Stimulated activated effector memory CD8-positive, alpha-beta T cell treated with anti-CD3 and anti-CD28 coated beads, Interleukin-12 subunit alpha, Interleukin-12 subunit beta, amount 100 ng/mL, for 72 hours (primary cell): ENCODE results near the gene VPS8.

Experiments
- ATAC-seq: fragments of 150-1000 bp; cut with Tn5 transposase; 2 replicates; pipeline ENCODE4 v1.10.0; 2021
- DNase-seq, 2 donors: peaks; one replicate each; pipeline ENCODE4 v3.0.0; 2021 to 2022; ENCODE audit warnings: low spot score in 2 of 2
- H3K27ac Mint-ChIP-seq: one replicate; pipeline ENCODE4 v1.8.0; 2022; ENCODE audit warnings: mild to moderate bottlenecking, mixed read lengths
- H3K36me3 Mint-ChIP-seq: one replicate; pipeline ENCODE4 v1.8.0; 2022; ENCODE audit warnings: mild to moderate bottlenecking, mixed read lengths
- H3K4me1 Mint-ChIP-seq: one replicate; pipeline ENCODE4 v1.8.0; 2022; ENCODE audit warnings: mixed read lengths
- H3K4me3 Mint-ChIP-seq: one replicate; pipeline ENCODE4 v1.8.0; 2022; ENCODE audit warnings: mild to moderate bottlenecking, mixed read lengths
- H3K9me3 Mint-ChIP-seq: one replicate; pipeline ENCODE4 v1.8.0; 2022; ENCODE audit warnings: mixed read lengths

VPS8 gene

GRCh38 chr3:185069037-185070030 is 257.4 kb downstream of the VPS8 start:
- no peak for ATAC-seq
- no peaks in the 10 kb centered on the region for H3K36me3 Mint-ChIP-seq
- no peak overlapping the region for H3K4me3 Mint-ChIP-seq
- no peak for DNase-seq
- H3K9me3 Mint-ChIP-seq: no peaks in the 10 kb centered on the region
- H3K27ac Mint-ChIP-seq: no peak overlapping the region
- no peaks in the 10 kb centered on the region for H3K4me1 Mint-ChIP-seq

- H3K4me3 Mint-ChIP-seq: no peak overlapping the region
- DNase-seq: no peak
- peak; percentile 27 for ATAC-seq
- H3K4me1 Mint-ChIP-seq: no peaks in the 10 kb centered on the region
- no peaks in the 10 kb centered on the region for H3K9me3 Mint-ChIP-seq
- H3K36me3 Mint-ChIP-seq: no peaks in the 10 kb centered on the region
- no peak overlapping the region for H3K27ac Mint-ChIP-seq
Observed at GRCh38 chr3:185070491-185071286, 258.7 kb downstream of the VPS8 start.

- Mint-ChIP-seq H3K27ac (no peak overlapping the region), H3K4me1 (no peaks in the 10 kb centered on the region), H3K36me3 (no peaks in the 10 kb centered on the region), H3K4me3 (no peak overlapping the region), H3K9me3 (no peaks in the 10 kb centered on the region)
- no peak for DNase-seq
- ATAC-seq: no peak
Observed at GRCh38 chr3:185071287-185071800, 259.4 kb downstream of the VPS8 start.

GRCh38 chr3:185075547-185075946 is 263.6 kb downstream of the VPS8 start:
- Mint-ChIP-seq H3K27ac (no peak overlapping the region), H3K4me1 (no peaks in the 10 kb centered on the region), H3K36me3 (no peaks in the 10 kb centered on the region), H3K4me3 (no peak overlapping the region), H3K9me3 (no peaks in the 10 kb centered on the region)
- ATAC-seq (no peak), DNase-seq (no peak)

DNA sequence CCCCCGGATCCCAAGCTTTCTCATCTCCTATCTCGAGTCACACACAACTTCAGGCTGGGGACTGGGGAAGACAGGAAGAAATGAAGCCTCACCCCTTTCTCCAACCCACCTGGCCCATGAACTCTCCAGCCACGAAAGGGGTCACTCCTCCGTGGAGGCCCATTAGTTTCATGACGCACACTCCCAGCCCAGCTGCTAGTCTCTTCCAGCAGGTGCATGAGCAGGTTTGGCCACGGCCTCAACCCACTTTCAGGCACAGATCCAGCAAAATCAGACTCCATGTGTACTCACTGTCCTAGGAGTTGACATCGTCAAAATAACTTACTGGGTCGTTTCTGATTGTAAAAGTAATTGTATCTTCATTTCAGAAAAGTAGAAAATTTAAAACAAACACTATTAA is 264.3 kb downstream of the VPS8 start:
- DNase-seq (no peak), ATAC-seq (no peak)
- Mint-ChIP-seq H3K36me3 (no peaks in the 10 kb centered on the region), H3K4me1 (no peaks in the 10 kb centered on the region), H3K4me3 (no peak overlapping the region), H3K27ac (no peak overlapping the region), H3K9me3 (no peaks in the 10 kb centered on the region)

DNA sequence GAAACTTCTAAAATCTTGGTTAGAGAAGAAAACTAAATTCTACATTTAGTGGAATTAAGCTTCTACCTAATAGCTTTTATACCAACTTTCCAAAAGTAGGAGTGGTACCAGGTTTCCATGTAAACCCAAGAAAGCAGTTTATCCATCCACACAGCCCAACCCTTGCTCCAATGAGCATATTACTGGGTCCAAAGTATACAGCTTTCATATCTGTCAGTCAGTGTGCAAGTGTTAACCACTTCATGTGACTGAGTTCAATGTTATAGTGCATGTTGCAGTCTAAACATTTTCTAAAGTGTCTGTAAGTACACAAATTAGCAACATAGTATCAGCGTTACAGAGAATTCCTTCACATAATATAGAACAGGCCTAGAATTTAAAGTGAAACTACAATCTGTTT is 267.7 kb downstream of the VPS8 start:
- H3K36me3 Mint-ChIP-seq: no peaks in the 10 kb centered on the region
- no peak overlapping the region for H3K27ac Mint-ChIP-seq
- no peaks in the 10 kb centered on the region for H3K9me3 Mint-ChIP-seq
- ATAC-seq: no peak
- H3K4me1 Mint-ChIP-seq: no peaks in the 10 kb centered on the region
- DNase-seq: no peak
- no peak overlapping the region for H3K4me3 Mint-ChIP-seq

- no peaks in the 10 kb centered on the region for H3K4me1 Mint-ChIP-seq
- ATAC-seq (no peak), DNase-seq (no peak)
- H3K9me3 Mint-ChIP-seq: no peaks in the 10 kb centered on the region
- H3K27ac Mint-ChIP-seq: no peak overlapping the region
- H3K4me3 Mint-ChIP-seq: no peak overlapping the region
- H3K36me3 Mint-ChIP-seq: no peaks in the 10 kb centered on the region
Observed at GRCh38 chr3:185081521-185081920, 269.6 kb downstream of the VPS8 start.

GRCh38 chr3:185082149-185082548 is 270.2 kb downstream of the VPS8 start:
- no peak overlapping the region for H3K4me3 Mint-ChIP-seq
- peak; percentile 17 for ATAC-seq
- no peak overlapping the region for H3K27ac Mint-ChIP-seq
- no peaks in the 10 kb centered on the region for H3K4me1 Mint-ChIP-seq
- H3K9me3 Mint-ChIP-seq: no peaks in the 10 kb centered on the region
- no peak for DNase-seq
- no peaks in the 10 kb centered on the region for H3K36me3 Mint-ChIP-seq

GRCh38 chr3:185082829-185083228 is 270.9 kb downstream of the VPS8 start:
- Mint-ChIP-seq H3K9me3 (no peaks in the 10 kb centered on the region), H3K36me3 (no peaks in the 10 kb centered on the region), H3K4me1 (no peaks in the 10 kb centered on the region), H3K27ac (no peak overlapping the region), H3K4me3 (no peak overlapping the region)
- DNase-seq (no peak), ATAC-seq (no peak)

- H3K36me3 Mint-ChIP-seq: no peaks in the 10 kb centered on the region
- no peaks in the 10 kb centered on the region for H3K9me3 Mint-ChIP-seq
- ATAC-seq: no peak
- DNase-seq: no peak
- H3K4me3 Mint-ChIP-seq: no peak overlapping the region
- no peak overlapping the region for H3K27ac Mint-ChIP-seq
- no peaks in the 10 kb centered on the region for H3K4me1 Mint-ChIP-seq
Observed at GRCh38 chr3:185084402-185084801, 272.4 kb downstream of the VPS8 start.

DNA sequence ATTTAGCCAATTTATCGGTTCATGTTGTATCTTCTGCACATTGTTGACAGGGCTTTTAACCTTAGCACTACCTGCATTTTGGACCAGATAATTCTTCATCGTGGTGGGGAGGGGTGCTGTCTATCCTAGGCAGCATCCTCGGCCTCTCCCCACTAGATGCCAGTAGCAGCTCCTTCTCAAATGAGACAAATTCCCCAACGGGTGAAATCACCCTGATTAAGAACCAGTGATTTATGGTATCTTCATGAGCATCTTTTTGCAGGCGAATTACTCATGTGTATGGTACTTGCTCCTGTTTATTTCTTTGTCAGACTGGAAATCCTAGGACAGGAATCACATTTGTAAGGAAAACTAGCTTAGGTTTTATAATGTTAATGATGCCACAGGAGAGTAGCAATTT is 272.9 kb downstream of the VPS8 start:
- no peaks in the 10 kb centered on the region for H3K9me3 Mint-ChIP-seq
- H3K4me1 Mint-ChIP-seq: no peaks in the 10 kb centered on the region
- no peaks in the 10 kb centered on the region for H3K36me3 Mint-ChIP-seq
- ATAC-seq: no peak
- no peak overlapping the region for H3K4me3 Mint-ChIP-seq
- DNase-seq: no peak
- no peak overlapping the region for H3K27ac Mint-ChIP-seq

DNA sequence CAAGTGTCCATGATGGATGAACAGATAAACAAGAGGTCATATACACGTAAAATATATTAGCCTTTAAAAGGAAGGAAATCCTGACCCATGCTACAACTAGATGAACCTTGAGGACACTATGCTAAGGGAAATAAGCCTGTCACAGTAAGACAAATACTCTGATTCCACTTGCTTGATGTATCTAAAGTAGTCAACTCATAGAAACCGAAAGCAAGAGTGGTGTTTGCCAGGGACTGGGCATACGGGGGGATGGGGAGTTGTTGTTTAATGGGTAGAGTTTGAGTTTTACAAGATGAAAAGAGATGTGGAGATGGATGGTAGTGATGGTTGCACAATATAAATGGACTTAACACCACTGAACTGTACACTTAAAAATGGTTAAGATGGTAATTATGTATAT is 275.5 kb downstream of the VPS8 start:
- DNase-seq (no peak), ATAC-seq (no peak)
- H3K9me3 Mint-ChIP-seq: no peaks in the 10 kb centered on the region
- no peaks in the 10 kb centered on the region for H3K4me1 Mint-ChIP-seq
- H3K27ac Mint-ChIP-seq: no peak overlapping the region
- H3K4me3 Mint-ChIP-seq: no peak overlapping the region
- no peaks in the 10 kb centered on the region for H3K36me3 Mint-ChIP-seq

- Mint-ChIP-seq H3K9me3 (no peaks in the 10 kb centered on the region), H3K36me3 (no peaks in the 10 kb centered on the region), H3K4me1 (no peaks in the 10 kb centered on the region), H3K4me3 (no peak overlapping the region), H3K27ac (no peak overlapping the region)
- ATAC-seq: no peak
- no peak for DNase-seq
Observed at GRCh38 chr3:185089343-185089742, 277.4 kb downstream of the VPS8 start.

DNA sequence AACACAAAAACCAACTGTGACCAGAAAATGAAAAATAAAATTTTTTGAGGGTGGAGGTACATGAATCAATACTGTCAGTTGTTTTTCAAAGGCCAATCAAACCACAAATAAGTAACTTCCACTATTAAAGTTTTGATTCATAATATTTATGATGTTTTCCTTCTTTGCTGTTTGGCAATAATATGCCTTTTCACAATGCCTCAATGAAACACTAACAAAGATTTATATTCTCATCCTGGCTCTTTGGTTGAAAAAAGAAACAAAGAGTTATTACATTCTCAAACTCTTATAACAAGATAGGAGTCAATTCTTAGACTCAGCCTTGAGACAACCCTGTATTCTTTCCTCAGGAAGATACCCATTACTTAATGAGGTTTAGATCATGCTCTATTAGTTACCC is 277.8 kb downstream of the VPS8 start:
- no peak for DNase-seq
- Mint-ChIP-seq H3K4me1 (no peaks in the 10 kb centered on the region), H3K9me3 (no peaks in the 10 kb centered on the region), H3K36me3 (no peaks in the 10 kb centered on the region), H3K27ac (no peak overlapping the region), H3K4me3 (no peak overlapping the region)
- no peak for ATAC-seq

DNA sequence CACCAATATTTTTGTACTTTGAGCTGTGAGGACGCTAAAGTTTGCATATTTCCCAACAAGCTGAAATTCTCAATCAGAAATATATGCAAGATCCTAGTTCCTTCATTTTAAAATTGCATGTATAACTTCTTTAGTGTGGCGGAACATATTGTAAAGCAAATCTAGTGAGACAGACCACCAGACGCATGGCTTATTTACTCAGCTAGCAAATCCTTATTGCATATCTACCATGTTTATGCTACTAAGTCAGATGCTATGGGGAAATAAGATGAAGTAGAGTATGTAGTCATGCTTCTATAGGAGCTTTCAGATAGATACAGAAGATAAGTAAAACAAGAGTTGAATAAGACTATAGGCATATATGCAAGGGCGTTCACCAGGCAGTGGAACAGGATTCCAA is 278.8 kb downstream of the VPS8 start:
- ATAC-seq (no peak), DNase-seq (no peak)
- H3K4me1 Mint-ChIP-seq: no peaks in the 10 kb centered on the region
- no peaks in the 10 kb centered on the region for H3K36me3 Mint-ChIP-seq
- H3K9me3 Mint-ChIP-seq: no peaks in the 10 kb centered on the region
- no peak overlapping the region for H3K4me3 Mint-ChIP-seq
- H3K27ac Mint-ChIP-seq: no peak overlapping the region

DNA sequence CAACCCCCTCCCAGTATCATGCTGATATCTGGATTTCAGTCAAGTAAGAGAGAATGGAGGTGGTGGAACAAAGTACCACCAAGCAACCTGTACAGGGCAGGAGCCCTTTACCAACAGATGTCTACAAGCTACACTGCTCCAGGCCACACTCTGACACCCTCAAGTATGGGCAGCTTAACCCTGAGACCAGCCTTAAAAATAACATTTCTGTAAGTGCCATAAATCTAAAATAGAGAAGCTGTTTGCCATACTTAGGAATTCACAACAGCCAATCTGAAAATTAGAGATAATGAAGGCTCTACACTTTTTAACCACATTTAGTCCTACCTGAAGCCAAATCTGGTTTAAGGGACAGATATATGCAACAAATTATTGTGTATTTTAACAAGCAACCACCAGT is 281.1 kb downstream of the VPS8 start:
- Mint-ChIP-seq H3K4me3 (no peak overlapping the region), H3K36me3 (no peaks in the 10 kb centered on the region), H3K27ac (no peak overlapping the region), H3K4me1 (no peaks in the 10 kb centered on the region), H3K9me3 (no peaks in the 10 kb centered on the region)
- DNase-seq (no peak), ATAC-seq (no peak)
